Activated CD4-positive, CD25-positive, alpha-beta regulatory T cell treated with anti-CD3 and anti-CD28 coated beads, Interleukin-2, amount 50 U/mL, for 24 hours (primary cell): Measurements from ENCODE around the gene FUCA2.
"Not testable (repeated sequence)": the region's sequence is repeated elsewhere in the genome, so short reads cannot be mapped to it uniquely, and the experiment has no call there.

ENCODE experiments used
- ATAC-seq, 2 donors: fragments of 150-1000 bp; cut with Tn5 transposase; one replicate each; pipeline ENCODE4 v1.10.0; 2021; ENCODE audit warnings: mild to moderate bottlenecking in 1 of 2, moderate library complexity in 1 of 2

FUCA2 gene

DNA sequence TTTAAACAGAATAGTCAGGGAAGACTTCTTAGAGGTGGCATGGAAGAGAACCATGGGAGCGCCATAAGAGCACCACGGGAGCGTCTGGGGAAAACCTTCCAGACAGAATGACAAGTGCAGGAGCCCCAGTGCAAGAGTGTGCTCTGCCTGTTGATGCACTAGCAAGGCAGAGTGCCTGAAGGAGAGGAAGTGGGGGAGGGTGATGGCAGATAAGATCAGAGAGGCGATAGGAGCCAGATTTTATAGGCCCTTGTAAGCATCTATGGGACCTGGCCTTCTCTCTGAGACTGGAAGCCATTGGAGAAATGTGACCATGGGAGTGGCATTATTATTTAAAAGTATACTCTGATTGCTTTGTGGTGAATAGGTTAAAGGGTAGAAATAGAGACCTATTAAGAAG lies 13.1 kb downstream of the FUCA2 start:
- ATAC-seq: no peak

DNA sequence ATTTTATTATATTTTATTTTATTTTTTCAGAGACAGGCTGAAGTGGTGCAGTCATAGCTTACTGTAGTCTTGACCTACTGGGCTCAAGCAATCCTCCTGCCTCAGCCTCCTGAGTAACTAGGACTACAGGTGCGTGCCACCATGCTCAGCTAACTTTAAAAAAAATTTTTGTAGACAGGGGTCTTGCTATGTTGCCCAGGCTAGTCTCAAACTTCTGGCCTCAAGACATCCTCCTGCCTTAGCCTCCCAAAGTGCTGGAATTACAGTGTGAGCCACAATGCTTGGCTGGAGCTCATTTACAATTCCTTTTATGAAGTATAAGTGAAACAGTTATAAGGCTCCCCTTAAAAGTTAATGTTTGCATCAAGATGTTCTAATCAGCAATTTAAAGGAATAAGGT lies 14.5 kb downstream of the FUCA2 start:
- ATAC-seq: no peak

DNA sequence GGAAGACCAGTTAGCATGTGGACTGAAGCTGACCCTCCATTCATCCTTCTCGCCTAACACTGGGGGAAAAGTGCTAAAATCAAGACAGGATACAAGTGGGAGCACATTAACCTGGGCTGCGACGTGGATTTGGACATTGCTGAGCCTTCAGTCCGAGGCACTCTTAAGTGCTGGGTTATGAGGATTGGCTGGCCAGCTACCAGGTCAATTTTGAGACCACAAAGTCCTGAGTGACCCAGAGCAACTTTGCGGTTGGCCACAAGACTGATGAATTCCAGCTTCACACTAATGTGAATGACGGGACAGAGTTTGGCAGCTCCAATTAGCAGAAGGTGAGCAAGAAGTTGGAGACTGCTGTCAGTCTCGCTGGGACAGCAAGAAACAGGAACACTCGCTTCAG lies 20.7 kb downstream of the FUCA2 start:
- no peak for ATAC-seq

DNA sequence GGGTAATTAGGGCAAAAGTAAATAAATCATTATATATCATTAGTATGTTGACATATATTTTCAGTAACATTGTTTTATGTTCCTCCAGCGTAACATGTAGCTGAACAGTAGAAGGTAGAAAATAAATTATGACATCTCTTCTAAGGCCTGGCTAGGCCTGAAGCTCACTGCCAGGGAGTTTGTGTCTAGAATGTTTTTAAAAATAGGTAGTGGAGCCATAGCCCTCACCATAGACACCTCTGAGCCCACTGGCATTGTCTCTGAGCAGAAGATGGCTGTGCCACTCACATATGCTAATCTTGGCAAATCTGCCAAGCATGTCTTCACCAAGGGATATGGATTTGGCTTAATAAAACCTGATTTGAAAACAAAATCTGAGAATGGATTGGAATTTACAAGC lies 21.3 kb downstream of the FUCA2 start:
- ATAC-seq: no peak

DNA sequence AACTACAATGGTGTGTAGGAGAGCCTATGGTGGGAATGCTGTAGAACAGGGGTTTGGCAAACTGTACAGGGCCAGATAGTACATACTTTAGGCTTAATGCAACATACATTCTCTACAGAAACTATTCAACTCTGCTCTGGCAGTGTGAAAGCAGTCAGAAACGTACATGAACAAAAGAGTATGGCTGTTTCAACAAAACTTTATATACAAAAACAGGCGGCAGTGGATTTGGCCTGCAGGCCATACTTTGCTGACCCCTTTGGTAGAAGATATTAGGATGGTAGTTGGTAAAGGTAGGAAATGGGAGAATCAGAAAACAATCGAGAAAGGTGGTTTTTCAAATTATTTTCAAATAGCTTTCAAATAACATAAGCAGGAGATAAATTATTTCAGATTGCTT lies 24.8 kb downstream of the FUCA2 start:
- no peak for ATAC-seq

- no peak for ATAC-seq
Measured at GRCh38 chr6:143485967-143486366, 25.6 kb downstream of the FUCA2 start.

DNA sequence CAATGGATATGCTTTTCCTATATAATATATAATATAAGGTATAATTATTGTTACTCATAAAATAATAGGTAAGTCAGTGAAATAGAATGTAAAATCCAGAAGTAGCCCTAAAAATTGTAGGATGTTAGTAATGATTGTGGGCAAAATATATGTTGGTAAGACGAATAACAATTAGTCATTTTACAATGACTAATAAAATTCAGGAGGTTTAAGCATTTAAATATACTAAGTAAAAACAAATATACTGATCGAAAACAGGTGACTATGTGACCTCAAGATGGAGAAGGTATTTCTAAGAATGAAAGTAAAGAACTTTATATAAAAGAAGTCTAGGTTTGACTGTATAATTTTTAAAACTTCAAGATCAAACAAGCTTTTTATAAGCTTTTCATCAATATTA lies 28.9 kb downstream of the FUCA2 start:
- ATAC-seq: peak; percentile 61 to 85

GRCh38 chr6:143478479-143479062 lies 32.9 kb downstream of the FUCA2 start:
- no peak for ATAC-seq

- no peak for ATAC-seq
Measured at GRCh38 chr6:143476545-143476944, 35.0 kb downstream of the FUCA2 start.

DNA sequence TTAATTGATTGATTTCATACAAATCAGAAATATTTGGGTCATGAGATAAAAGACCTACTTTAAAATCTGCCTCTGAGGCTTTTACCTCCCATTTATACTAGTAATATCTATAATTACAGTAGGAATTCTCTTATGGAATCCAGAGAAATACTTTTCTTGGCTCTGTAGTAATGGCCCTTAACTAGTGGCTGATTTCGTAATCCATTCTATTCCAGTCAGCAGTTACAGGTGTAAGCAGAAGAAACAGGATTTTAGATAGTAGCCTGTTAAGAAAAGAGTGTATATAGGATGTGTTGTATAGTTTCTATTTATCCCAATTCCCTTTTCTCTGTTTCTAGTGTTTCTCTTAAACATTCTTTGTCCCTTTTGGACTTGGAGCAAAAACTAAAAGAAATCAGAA lies 39.7 kb downstream of the FUCA2 start:
- no peak for ATAC-seq

GRCh38 chr6:143468823-143469222 lies 42.7 kb downstream of the FUCA2 start:
- ATAC-seq: not testable (repeated sequence)

DNA sequence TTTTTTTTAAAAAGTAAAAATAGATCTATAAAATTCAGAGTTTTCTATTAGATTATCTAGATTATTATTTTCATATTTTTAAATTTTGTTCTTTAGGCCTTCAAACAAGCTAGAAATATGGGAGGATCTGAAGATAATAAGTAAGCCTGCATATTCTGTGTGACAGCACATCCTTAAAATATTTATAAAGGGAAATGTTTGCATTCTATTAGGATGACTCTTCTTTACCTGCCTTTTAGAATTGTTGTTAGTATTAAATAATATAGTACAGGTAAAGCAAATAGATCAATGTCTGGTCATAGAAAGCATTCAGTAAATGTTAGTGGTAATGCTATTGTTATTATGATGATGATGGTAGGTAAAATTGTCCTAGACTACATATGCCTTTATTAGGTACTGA lies 43.5 kb downstream of the FUCA2 start:
- ATAC-seq: no peak

GRCh38 chr6:143465546-143465945 lies 46.0 kb downstream of the FUCA2 start:
- no peak for ATAC-seq

- no peak for ATAC-seq
Measured at GRCh38 chr6:143457563-143458359, 53.8 kb downstream of the FUCA2 start.

DNA sequence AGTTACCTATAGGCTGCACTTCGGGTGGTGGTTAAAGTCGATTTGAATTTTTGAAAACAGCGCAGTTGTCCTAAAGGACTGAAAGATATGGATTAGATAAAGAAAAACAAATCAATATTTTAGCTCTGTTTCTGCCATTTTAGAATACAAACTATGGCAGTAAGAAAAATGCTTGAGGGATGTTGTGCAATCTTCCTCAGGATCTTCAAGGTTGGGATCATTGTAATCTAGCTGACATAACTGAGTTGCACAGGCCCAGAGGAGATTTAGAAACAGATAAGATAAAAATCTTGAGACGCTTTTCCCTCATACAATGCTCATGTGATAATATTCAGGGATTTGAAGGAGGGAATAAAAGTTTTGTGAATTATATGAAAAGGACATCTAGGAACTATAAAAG lies 60.0 kb downstream of the FUCA2 start:
- no peak for ATAC-seq

DNA sequence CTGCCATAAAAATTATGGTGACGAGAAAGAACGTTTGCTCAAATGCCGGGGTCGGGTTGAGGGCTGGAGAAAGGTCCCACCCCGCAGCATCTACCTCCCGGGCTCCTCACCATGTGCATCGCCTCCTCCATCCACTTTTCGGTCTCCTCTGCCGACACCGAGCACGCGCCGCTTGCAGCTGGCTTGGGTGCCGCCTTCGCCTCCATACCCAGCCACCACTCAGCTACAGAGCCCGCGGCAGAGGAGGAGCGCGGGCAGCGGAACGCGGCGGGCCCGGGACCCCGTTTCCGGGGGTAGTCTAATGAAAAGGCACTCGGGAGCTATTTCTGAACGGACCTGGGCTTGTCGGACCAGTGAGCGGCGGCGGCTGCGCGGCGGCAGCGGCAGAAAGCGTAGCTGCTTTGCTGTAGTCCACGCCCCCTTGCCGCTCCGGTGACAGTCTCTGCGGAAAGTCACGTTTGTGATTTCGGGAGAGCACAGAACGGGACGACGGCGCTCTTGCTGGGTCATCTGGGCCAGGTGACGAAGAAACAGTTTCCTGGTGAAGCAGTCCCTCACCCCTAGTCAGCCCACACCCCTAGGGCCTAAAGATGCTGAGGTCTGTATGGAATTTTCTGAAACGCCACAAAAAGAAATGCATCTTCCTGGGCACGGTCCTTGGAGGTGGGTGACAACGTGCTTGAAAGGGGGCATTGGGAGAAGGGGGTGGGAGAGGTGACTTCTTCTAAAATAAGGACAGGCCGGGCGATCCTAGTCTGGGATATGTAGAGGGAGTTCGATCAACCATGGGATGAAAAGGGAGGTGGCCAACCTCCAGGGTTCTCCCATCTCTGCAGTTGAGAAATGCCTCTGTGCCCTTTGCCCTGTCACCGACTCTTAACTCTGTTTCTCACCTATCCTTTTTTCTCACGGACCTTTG lies 60.8 kb downstream of the FUCA2 start, which contains the start of the genes ADAT2 and PEX3:
Gene ADAT2, minus strand, starts transcription at position 243 of the 919 bp plus-strand sequence. Its CDS starts 37 bp downstream, at position 206.
Gene PEX3, plus strand, starts transcription at position 353 of the 919 bp plus-strand sequence. Its CDS starts 238 bp downstream, at position 591.
- peak; percentile 95 to 96 for ATAC-seq

GRCh38 chr6:143449714-143450452 lies 61.6 kb downstream of the FUCA2 start:
- ATAC-seq: no peak

GRCh38 chr6:143449082-143449713 lies 62.3 kb downstream of the FUCA2 start:
- no peak for ATAC-seq

GRCh38 chr6:143447865-143448264 lies 63.7 kb downstream of the FUCA2 start:
- ATAC-seq: not testable (repeated sequence)
